Measurements from ENCODE around the gene ZNF385B. TPM values are rescaled to one million over a fixed set of nuclear protein-coding genes. Genes with fewer than 3 reads are reported as not detected.

The ZNF385B gene
- total RNA-seq, 1 donor from 2014 or later: not detected

DNA sequence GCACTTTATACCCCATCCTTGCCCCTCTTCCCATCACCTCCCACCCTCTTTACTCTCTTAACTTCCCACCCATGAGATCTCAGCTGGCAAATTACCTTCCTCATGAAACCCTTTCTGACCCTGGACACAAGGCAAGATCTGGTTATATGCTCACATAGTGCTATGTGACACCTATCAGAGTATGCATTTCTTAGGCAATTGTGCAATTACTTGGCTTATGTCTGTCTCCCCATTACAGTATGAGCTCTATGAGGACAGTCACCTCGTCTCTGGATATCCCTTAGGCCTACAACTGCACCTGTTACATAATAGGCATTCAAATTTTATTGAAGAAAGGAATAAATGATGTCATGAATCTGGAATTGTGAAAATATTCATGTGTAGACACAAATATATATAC, 91.4 kb downstream of the ZNF385B start:
- no peaks in the 10 kb centered on the region for H3K36me3 ChIP-seq (ENCODE audit: control insufficient read depth, insufficient read depth, low read length)
- H3K27me3 ChIP-seq (ENCODE audit: control insufficient read depth, insufficient read depth, low read length): no peaks in the 10 kb centered on the region
- no peak overlapping the region for H3K4me3 ChIP-seq (ENCODE audit: low read depth, low read length)
- FAIRE-seq: no peak
- TF ChIP-seq, protein P1, sequence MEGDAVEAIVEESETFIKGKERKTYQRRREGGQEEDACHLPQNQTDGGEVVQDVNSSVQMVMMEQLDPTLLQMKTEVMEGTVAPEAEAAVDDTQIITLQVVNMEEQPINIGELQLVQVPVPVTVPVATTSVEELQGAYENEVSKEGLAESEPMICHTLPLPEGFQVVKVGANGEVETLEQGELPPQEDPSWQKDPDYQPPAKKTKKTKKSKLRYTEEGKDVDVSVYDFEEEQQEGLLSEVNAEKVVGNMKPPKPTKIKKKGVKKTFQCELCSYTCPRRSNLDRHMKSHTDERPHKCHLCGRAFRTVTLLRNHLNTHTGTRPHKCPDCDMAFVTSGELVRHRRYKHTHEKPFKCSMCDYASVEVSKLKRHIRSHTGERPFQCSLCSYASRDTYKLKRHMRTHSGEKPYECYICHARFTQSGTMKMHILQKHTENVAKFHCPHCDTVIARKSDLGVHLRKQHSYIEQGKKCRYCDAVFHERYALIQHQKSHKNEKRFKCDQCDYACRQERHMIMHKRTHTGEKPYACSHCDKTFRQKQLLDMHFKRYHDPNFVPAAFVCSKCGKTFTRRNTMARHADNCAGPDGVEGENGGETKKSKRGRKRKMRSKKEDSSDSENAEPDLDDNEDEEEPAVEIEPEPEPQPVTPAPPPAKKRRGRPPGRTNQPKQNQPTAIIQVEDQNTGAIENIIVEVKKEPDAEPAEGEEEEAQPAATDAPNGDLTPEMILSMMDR (IDR thresholded peaks at IDR 0.05; ENCODE audit: insufficient read depth, low read length, severe bottlenecking): no peak
- DNase-seq (ENCODE audit: low read depth): no peak

DNA sequence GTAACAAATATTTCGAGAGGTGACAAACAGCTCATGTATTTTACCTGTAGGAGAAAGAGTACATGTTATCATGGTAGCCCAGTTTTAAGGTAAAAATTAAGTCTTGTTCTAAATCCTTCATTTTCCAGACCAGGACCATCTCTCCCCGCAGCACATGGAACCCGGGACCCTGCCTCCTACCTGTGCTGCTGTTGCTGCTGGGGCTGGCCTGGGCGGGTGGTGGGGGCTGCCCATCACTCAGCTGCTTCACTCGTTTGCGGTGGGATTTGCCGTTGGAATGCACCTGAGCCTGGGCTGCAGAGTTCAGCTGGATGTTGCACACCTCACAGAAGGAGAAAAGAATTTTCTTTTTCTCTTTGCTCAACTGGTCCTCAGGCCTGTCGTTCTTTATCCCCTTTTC, 92.1 kb downstream of the ZNF385B start:
- Histone ChIP-seq H3K27me3 (ENCODE audit: control insufficient read depth, insufficient read depth, low read length) (no peaks in the 10 kb centered on the region), H3K4me3 (ENCODE audit: low read depth, low read length) (no peak overlapping the region), H3K36me3 (ENCODE audit: control insufficient read depth, insufficient read depth, low read length) (no peaks in the 10 kb centered on the region)
- TF ChIP-seq, protein P1 (IDR thresholded peaks at IDR 0.05; ENCODE audit: insufficient read depth, low read length, severe bottlenecking): no peak
- FAIRE-seq: no peak
- no peak for DNase-seq (ENCODE audit: low read depth)

DNA sequence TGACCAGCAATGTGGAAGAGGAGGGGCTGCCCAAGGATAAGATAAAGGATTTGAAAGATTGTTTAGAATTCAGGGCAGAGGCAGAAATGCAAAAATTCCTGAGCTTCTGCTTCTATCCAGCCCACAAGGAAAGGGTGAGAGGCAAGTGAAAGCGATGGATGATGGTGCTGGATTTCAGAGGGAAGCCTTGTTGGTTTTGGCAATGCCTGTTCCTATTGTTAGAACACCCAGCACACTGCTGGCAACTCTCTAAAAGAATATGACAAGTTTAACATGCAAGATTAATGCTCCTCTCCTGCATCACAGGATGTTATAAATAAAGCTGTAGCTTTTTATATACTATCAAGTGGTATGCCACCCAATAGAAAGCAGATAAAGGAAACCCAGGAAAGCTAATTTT, 92.6 kb downstream of the ZNF385B start:
- no peak for FAIRE-seq
- Histone ChIP-seq H3K36me3 (ENCODE audit: control insufficient read depth, insufficient read depth, low read length) (no peaks in the 10 kb centered on the region), H3K27me3 (ENCODE audit: control insufficient read depth, insufficient read depth, low read length) (no peaks in the 10 kb centered on the region), H3K4me3 (ENCODE audit: low read depth, low read length) (no peak overlapping the region)
- TF ChIP-seq, protein P1 (IDR thresholded peaks at IDR 0.05; ENCODE audit: insufficient read depth, low read length, severe bottlenecking): no peak
- no peak for DNase-seq (ENCODE audit: low read depth)

DNA sequence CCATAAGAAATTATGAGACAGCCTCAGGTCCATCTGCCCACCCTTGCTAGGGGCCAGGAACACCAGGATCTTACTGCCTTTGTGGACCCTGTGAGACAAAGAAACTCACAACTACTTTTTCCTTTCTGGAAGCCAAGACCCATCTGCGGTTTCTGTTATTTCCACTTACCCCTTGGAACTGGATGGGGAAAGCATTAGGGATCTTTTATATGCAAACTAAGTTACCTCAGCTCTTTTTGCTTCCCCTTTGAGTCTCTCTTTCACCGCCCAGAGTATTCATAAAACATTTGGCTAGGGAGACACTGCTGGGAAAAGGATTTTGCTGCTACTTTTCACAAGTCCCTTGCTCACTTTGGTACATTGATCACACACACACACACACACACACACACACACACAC, 95.7 kb downstream of the ZNF385B start:
- DNase-seq (ENCODE audit: low read depth): no peak
- TF ChIP-seq, protein P1 (IDR thresholded peaks at IDR 0.05; ENCODE audit: insufficient read depth, low read length, severe bottlenecking): no peak
- FAIRE-seq: no peak
- Histone ChIP-seq H3K36me3 (ENCODE audit: control insufficient read depth, insufficient read depth, low read length) (no peaks in the 10 kb centered on the region), H3K27me3 (ENCODE audit: control insufficient read depth, insufficient read depth, low read length) (no peaks in the 10 kb centered on the region), H3K4me3 (ENCODE audit: low read depth, low read length) (no peak overlapping the region)

DNA sequence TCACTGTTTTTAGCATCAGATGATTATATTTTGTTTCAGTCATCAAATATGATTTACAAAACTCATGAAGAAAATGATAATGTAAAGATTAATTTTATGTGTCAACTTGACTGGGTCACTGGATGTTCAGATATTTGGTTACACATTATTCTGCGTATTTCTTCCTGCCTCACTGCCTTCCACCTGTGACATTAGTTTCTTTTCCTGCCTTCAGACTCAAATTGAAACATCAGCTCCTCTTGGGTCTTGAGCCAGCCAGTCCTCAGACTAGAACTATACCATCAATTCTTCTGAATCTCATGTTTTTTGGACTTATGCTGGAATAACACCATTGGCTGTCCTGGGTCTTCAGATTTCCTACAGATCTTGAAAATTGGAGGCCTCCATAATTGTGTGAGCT, 96.7 kb downstream of the ZNF385B start:
- Histone ChIP-seq H3K36me3 (ENCODE audit: control insufficient read depth, insufficient read depth, low read length) (no peaks in the 10 kb centered on the region), H3K27me3 (ENCODE audit: control insufficient read depth, insufficient read depth, low read length) (no peaks in the 10 kb centered on the region), H3K4me3 (ENCODE audit: low read depth, low read length) (no peak overlapping the region)
- DNase-seq (ENCODE audit: low read depth): no peak
- FAIRE-seq: no peak
- TF ChIP-seq, protein P1 (IDR thresholded peaks at IDR 0.05; ENCODE audit: insufficient read depth, low read length, severe bottlenecking): no peak

DNA sequence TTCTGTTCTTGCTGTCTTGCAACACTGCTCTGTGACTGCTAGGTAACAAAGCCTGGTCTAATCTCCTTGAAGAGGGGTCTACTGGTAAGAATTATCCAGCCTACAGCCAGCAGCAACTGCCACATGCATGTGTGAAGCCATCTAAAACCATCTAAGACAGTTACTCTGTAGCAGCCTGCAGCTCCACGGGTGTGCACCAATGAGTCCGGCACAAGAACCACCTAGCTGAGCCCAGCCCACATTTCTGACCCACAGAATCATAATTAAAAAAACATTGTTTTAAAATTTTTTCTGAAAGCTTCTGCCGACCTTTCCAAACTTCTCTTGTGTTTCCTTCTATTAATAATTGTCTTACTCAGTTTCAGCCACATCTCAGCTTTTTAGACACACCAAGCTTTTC, 102.8 kb downstream of the ZNF385B start:
- Histone ChIP-seq H3K4me3 (ENCODE audit: low read depth, low read length) (no peak overlapping the region), H3K27me3 (ENCODE audit: control insufficient read depth, insufficient read depth, low read length) (no peaks in the 10 kb centered on the region), H3K36me3 (ENCODE audit: control insufficient read depth, insufficient read depth, low read length) (no peaks in the 10 kb centered on the region)
- DNase-seq (ENCODE audit: low read depth) (no peak), FAIRE-seq (no peak)
- TF ChIP-seq, protein P1 (IDR thresholded peaks at IDR 0.05; ENCODE audit: insufficient read depth, low read length, severe bottlenecking): no peak

Data from bronchial epithelial cell (primary cell).